HEK293 (cell line): ENCODE results near the gene COMMD8.

Experiments used
- YY1 ChIP-seq: fragments of 450-650 bp; formaldehyde crosslinking; IDR thresholded peaks from 2 replicates; pipeline ENCODE4 v1.5.1; 2018; ENCODE audit warnings: missing biosample characterization, missing genetic modification characterization
- ZNF292 ChIP-seq: fragments of 450-650 bp; formaldehyde crosslinking; IDR thresholded peaks from 2 replicates; pipeline ENCODE4 v1.5.1; 2016; ENCODE audit warnings: low read depth, missing biosample characterization, missing genetic modification characterization, borderline replicate concordance
- ZNF654 ChIP-seq: fragments of 450-650 bp; formaldehyde crosslinking; IDR thresholded peaks from 2 replicates; pipeline ENCODE4 v1.5.1; 2016; ENCODE audit warnings: low read depth, missing biosample characterization, missing genetic modification characterization
- TF ChIP-seq, protein P1 (sequence below): fragments of 450-650 bp; formaldehyde crosslinking; IDR thresholded peaks from 2 replicates; pipeline ENCODE4 v1.5.1; 2016; ENCODE audit warnings: missing biosample characterization, missing genetic modification characterization, borderline replicate concordance
- TF ChIP-seq, protein P2 (sequence below): fragments of 450-650 bp; formaldehyde crosslinking; IDR thresholded peaks from 2 replicates; pipeline ENCODE4 v1.5.1; 2016; ENCODE audit warnings: missing biosample characterization, missing genetic modification characterization

DNA sequence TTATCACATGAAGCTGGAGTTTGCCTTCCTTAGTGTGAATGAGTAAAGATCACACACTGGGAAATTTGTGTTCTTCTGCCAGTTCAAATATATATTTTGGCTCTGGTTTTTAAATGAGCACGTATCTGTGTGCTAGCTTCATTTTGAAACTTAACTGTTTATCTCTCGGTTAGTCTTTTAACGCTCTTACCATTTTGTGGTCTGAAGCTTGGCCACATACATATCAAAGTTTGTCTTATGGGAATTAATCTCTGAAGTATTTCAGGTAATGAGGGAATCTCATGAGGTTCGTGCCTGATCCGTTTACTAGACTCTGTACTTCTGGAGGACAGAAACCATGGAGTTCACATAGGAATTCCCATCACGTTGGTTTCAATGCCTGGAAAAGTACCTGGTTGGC is 35.4 kb upstream of the COMMD8 start:
- TF ChIP-seq, protein P1, sequence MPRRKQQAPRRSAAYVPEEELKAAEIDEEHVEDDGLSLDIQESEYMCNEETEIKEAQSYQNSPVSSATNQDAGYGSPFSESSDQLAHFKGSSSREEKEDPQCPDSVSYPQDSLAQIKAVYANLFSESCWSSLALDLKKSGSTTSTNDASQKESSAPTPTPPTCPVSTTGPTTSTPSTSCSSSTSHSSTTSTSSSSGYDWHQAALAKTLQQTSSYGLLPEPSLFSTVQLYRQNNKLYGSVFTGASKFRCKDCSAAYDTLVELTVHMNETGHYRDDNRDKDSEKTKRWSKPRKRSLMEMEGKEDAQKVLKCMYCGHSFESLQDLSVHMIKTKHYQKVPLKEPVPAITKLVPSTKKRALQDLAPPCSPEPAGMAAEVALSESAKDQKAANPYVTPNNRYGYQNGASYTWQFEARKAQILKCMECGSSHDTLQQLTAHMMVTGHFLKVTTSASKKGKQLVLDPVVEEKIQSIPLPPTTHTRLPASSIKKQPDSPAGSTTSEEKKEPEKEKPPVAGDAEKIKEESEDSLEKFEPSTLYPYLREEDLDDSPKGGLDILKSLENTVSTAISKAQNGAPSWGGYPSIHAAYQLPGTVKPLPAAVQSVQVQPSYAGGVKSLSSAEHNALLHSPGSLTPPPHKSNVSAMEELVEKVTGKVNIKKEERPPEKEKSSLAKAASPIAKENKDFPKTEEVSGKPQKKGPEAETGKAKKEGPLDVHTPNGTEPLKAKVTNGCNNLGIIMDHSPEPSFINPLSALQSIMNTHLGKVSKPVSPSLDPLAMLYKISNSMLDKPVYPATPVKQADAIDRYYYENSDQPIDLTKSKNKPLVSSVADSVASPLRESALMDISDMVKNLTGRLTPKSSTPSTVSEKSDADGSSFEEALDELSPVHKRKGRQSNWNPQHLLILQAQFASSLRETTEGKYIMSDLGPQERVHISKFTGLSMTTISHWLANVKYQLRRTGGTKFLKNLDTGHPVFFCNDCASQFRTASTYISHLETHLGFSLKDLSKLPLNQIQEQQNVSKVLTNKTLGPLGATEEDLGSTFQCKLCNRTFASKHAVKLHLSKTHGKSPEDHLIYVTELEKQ (tag by site-specific recombination): no peak
- no peak for TF ChIP-seq YY1 (tag by site-specific recombination)
- TF ChIP-seq, protein P2, sequence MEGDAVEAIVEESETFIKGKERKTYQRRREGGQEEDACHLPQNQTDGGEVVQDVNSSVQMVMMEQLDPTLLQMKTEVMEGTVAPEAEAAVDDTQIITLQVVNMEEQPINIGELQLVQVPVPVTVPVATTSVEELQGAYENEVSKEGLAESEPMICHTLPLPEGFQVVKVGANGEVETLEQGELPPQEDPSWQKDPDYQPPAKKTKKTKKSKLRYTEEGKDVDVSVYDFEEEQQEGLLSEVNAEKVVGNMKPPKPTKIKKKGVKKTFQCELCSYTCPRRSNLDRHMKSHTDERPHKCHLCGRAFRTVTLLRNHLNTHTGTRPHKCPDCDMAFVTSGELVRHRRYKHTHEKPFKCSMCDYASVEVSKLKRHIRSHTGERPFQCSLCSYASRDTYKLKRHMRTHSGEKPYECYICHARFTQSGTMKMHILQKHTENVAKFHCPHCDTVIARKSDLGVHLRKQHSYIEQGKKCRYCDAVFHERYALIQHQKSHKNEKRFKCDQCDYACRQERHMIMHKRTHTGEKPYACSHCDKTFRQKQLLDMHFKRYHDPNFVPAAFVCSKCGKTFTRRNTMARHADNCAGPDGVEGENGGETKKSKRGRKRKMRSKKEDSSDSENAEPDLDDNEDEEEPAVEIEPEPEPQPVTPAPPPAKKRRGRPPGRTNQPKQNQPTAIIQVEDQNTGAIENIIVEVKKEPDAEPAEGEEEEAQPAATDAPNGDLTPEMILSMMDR (tag by site-specific recombination): no peak
- no peak for TF ChIP-seq ZNF292 (tag by site-specific recombination)
- no peak for TF ChIP-seq ZNF654 (tag by site-specific recombination)
